Mesenchymal stem cell (in vitro differentiated cells and primary cell): ENCODE data around the gene TALDO1.

ENCODE experiments used
- DNase-seq: peaks from one replicate; pipeline ENCODE4 v3.0.0-alpha.2; 2013
- H2AFZ ChIP-seq: one replicate; pipeline ENCODE4 v1.6.1; 2013; ENCODE audit warnings: low read depth, mild to moderate bottlenecking, control low read depth, inconsistent platforms, low read length, moderate library complexity
- H2AK5ac ChIP-seq: 2 replicates; pipeline ENCODE4 v1.6.1; 2013; ENCODE audit warnings: low read length, moderate library complexity, mild to moderate bottlenecking, inconsistent platforms; ENCODE audit not compliant: severe bottlenecking
- H2BK120ac ChIP-seq: one replicate; pipeline ENCODE4 v1.6.1; 2013; ENCODE audit warnings: low read depth, mild to moderate bottlenecking, inconsistent platforms, low read length, moderate library complexity
- H2BK12ac ChIP-seq, 2 experiments: one replicate each; pipeline ENCODE4 v1.6.1; 2013; ENCODE audit warnings: inconsistent platforms in 2 of 2, low read length in 2 of 2, mild to moderate bottlenecking in 2 of 2, moderate library complexity in 2 of 2, control low read depth in 1 of 2
- H2BK15ac ChIP-seq: one replicate; pipeline ENCODE4 v1.6.1; 2013; ENCODE audit warnings: mild to moderate bottlenecking, low read depth, inconsistent platforms; ENCODE audit not compliant: poor library complexity, severe bottlenecking
- H2BK5ac ChIP-seq: 2 replicates; pipeline ENCODE4 v1.6.1; 2013; ENCODE audit warnings: low read depth, mild to moderate bottlenecking, low read length, control low read depth, inconsistent platforms; ENCODE audit not compliant: poor library complexity, severe bottlenecking
- H3K14ac ChIP-seq, 2 experiments: one replicate each; pipeline ENCODE4 v1.6.1; 2013; ENCODE audit warnings: inconsistent platforms in 2 of 2, low read length in 2 of 2, control low read depth in 1 of 2, mild to moderate bottlenecking in 1 of 2, moderate library complexity in 1 of 2
- H3K18ac ChIP-seq, 2 experiments: one replicate each; pipeline ENCODE4 v1.6.1; 2013; ENCODE audit warnings: inconsistent platforms in 2 of 2, low read length in 2 of 2, control low read depth in 1 of 2, low read depth in 1 of 2, mild to moderate bottlenecking in 1 of 2
- H3K23ac ChIP-seq, 2 experiments: one replicate each; pipeline ENCODE4 v1.6.1; 2013; ENCODE audit warnings: inconsistent platforms in 2 of 2, low read length in 2 of 2, mild to moderate bottlenecking in 2 of 2, moderate library complexity in 2 of 2, control low read depth in 1 of 2
- H3K27ac ChIP-seq: 2 replicates; pipeline ENCODE4 v1.5.1; 2013; ENCODE audit warnings: mild to moderate bottlenecking, moderate library complexity, low read length, control low read depth, inconsistent platforms; ENCODE audit not compliant: poor library complexity, severe bottlenecking
- H3K27me3 ChIP-seq, 2 experiments: 2 replicates each; pipeline versions ENCODE4 v1.6.1 to v1.7.0; 2013; ENCODE audit warnings: low read length in 2 of 2, mild to moderate bottlenecking in 2 of 2, moderate library complexity in 2 of 2, control low read depth in 1 of 2, inconsistent platforms in 1 of 2; ENCODE audit not compliant: control insufficient read depth in 1 of 2, insufficient read depth in 1 of 2
- H3K36me3 ChIP-seq, 2 experiments: 2 replicates each; pipeline versions ENCODE4 v1.6.1 to v1.7.0; 2013; ENCODE audit warnings: low read length in 2 of 2, control low read depth in 1 of 2, inconsistent platforms in 1 of 2, low read depth in 1 of 2, mild to moderate bottlenecking in 1 of 2; ENCODE audit not compliant: insufficient read depth in 2 of 2, control insufficient read depth in 1 of 2
- H3K4ac ChIP-seq, 2 experiments: one replicate each; pipeline ENCODE4 v1.6.1; 2013; ENCODE audit warnings: inconsistent platforms in 2 of 2, low read length in 2 of 2, mild to moderate bottlenecking in 2 of 2, moderate library complexity in 2 of 2, control low read depth in 1 of 2, low read depth in 1 of 2
- H3K4me1 ChIP-seq: 2 replicates; pipeline ENCODE4 v1.6.1; 2013; ENCODE audit warnings: low read depth, low read length, control low read depth; ENCODE audit not compliant: control insufficient read depth, insufficient read depth
- H3K4me2 ChIP-seq: 2 replicates; pipeline ENCODE4 v1.6.1; 2013; ENCODE audit warnings: low read length, mild to moderate bottlenecking, inconsistent platforms; ENCODE audit not compliant: poor library complexity, severe bottlenecking
- H3K4me3 ChIP-seq, 2 experiments: 2 replicates each; pipeline versions ENCODE4 v1.5.1 to v1.7.0; 2013; ENCODE audit warnings: low read length in 2 of 2, mild to moderate bottlenecking in 2 of 2, control low read depth in 1 of 2, low read depth in 1 of 2; ENCODE audit not compliant: insufficient read depth in 1 of 2
- H3K79me1 ChIP-seq: replicated peaks from 2 replicates; pipeline ENCODE4 v1.6.1; 2013; ENCODE audit warnings: mild to moderate bottlenecking, control low read depth, low read length, inconsistent platforms; ENCODE audit not compliant: poor library complexity, severe bottlenecking
- H3K9ac ChIP-seq: 2 replicates; pipeline ENCODE4 v1.7.0; 2013; ENCODE audit warnings: mild to moderate bottlenecking, low read length, moderate library complexity
- H3K9me3 ChIP-seq: 2 replicates; pipeline ENCODE4 v1.7.0; 2013; ENCODE audit warnings: mild to moderate bottlenecking, low read length; ENCODE audit not compliant: control insufficient read depth
- H4K8ac ChIP-seq: one replicate; pipeline ENCODE4 v1.6.1; 2013; ENCODE audit warnings: inconsistent platforms, mild to moderate bottlenecking, low read length, moderate library complexity
- H4K91ac ChIP-seq: one replicate; pipeline ENCODE4 v1.6.1; 2013; ENCODE audit warnings: mild to moderate bottlenecking, low read length, inconsistent platforms
- WGBS: methylation state at CpG from one replicate; pipeline ENCODE4 v1.1.7; 2013; ENCODE audit warnings: mixed read lengths; 5-methylcytosine and 5-hydroxymethylcytosine counted together

Gene TALDO1

GRCh38 chr11:799641-800316, 52.5 kb downstream of the TALDO1 start:
- no peak overlapping the region for H2BK5ac ChIP-seq
- H2BK15ac ChIP-seq = no peak overlapping the region
- no peak overlapping the region for H2AFZ ChIP-seq
- H3K27ac ChIP-seq = no peak overlapping the region
- no peak overlapping the region for H4K8ac ChIP-seq
- H2AK5ac ChIP-seq = no peak overlapping the region
- no peak for DNase-seq
- no peak overlapping the region for H3K4ac ChIP-seq
- no peak overlapping the region for H2BK120ac ChIP-seq
- 95% methylated on average over 32 of the region's 32 CpGs for WGBS
- H3K18ac ChIP-seq = no peak overlapping the region
- no peak overlapping the region for H3K23ac ChIP-seq
- H3K36me3 ChIP-seq = peaks cover 48 to 56% of the 10 kb centered on the region in 2 experiments
- no peak overlapping the region for H3K14ac ChIP-seq
- H3K4me3 ChIP-seq = no peak overlapping the region
- H2BK12ac ChIP-seq = no peak overlapping the region
- no peaks in the 10 kb centered on the region for H3K27me3 ChIP-seq
- H4K91ac ChIP-seq = peak overlapping the region; percentile 40
- H3K9me3 ChIP-seq = no peaks in the 10 kb centered on the region
- no peak overlapping the region for H3K4me2 ChIP-seq
- H3K4me1 ChIP-seq = peaks cover 44% of the 10 kb centered on the region
- peaks cover 33% of the 10 kb centered on the region for H3K79me1 ChIP-seq
- no peak overlapping the region for H3K9ac ChIP-seq

GRCh38 chr11:800473-800872, 53.2 kb downstream of the TALDO1 start:
- 95% methylated on average over 30 of the region's 30 CpGs for WGBS
- DNase-seq = no peak
- Histone ChIP-seq H3K4ac (no peak overlapping the region), H3K4me2 (no peak overlapping the region), H4K91ac (no peak overlapping the region), H2AK5ac (no peak overlapping the region), H2AFZ (no peak overlapping the region), H3K4me1 (peaks cover 40% of the 10 kb centered on the region), H2BK120ac (no peak overlapping the region), H3K9me3 (no peaks in the 10 kb centered on the region), H3K79me1 (peaks cover 33% of the 10 kb centered on the region), H2BK12ac (no peak overlapping the region), H3K36me3 (peaks cover 48 to 54% of the 10 kb centered on the region in 2 experiments), H2BK15ac (no peak overlapping the region), H3K27me3 (no peaks in the 10 kb centered on the region), H3K4me3 (no peak overlapping the region), H3K23ac (no peak overlapping the region), H3K18ac (no peak overlapping the region), H3K9ac (no peak overlapping the region), H4K8ac (no peak overlapping the region), H3K14ac (no peak overlapping the region), H2BK5ac (no peak overlapping the region), H3K27ac (no peak overlapping the region)

- Histone ChIP-seq H3K23ac (no peak overlapping the region), H3K27ac (no peak overlapping the region), H3K18ac (no peak overlapping the region), H2BK120ac (no peak overlapping the region), H2BK12ac (no peak overlapping the region), H3K4me1 (peaks cover 35% of the 10 kb centered on the region), H3K36me3 (peaks cover 48 to 54% of the 10 kb centered on the region in 2 experiments), H2BK5ac (no peak overlapping the region), H3K9me3 (no peaks in the 10 kb centered on the region), H3K79me1 (peaks cover 33% of the 10 kb centered on the region), H2BK15ac (no peak overlapping the region), H2AK5ac (no peak overlapping the region), H3K14ac (no peak overlapping the region), H4K8ac (no peak overlapping the region), H3K27me3 (no peaks in the 10 kb centered on the region), H4K91ac (no peak overlapping the region), H3K4me2 (no peak overlapping the region), H3K4ac (no peak overlapping the region), H3K9ac (no peak overlapping the region), H3K4me3 (no peak overlapping the region), H2AFZ (no peak overlapping the region)
- no peak for DNase-seq
- WGBS = 96% methylated on average over 20 of the region's 20 CpGs
Measured at GRCh38 chr11:801097-801780, 54.0 kb downstream of the TALDO1 start.

- H3K9ac ChIP-seq = no peak overlapping the region
- no peaks in the 10 kb centered on the region for H3K27me3 ChIP-seq
- H3K4ac ChIP-seq = no peak overlapping the region
- H2AFZ ChIP-seq = no peak overlapping the region
- no peaks in the 10 kb centered on the region for H3K9me3 ChIP-seq
- H2BK15ac ChIP-seq = no peak overlapping the region
- peaks cover 33% of the 10 kb centered on the region for H3K79me1 ChIP-seq
- H3K18ac ChIP-seq = no peak overlapping the region
- DNase-seq = no peak
- H2AK5ac ChIP-seq = no peak overlapping the region
- no peak overlapping the region for H3K23ac ChIP-seq
- H3K36me3 ChIP-seq = peaks cover 48 to 54% of the 10 kb centered on the region in 2 experiments
- H3K4me3 ChIP-seq = no peak overlapping the region
- no peak overlapping the region for H3K4me2 ChIP-seq
- H3K27ac ChIP-seq = no peak overlapping the region
- no peak overlapping the region for H4K8ac ChIP-seq
- 96% methylated on average over 20 of the region's 21 CpGs for WGBS
- no peak overlapping the region for H2BK120ac ChIP-seq
- H3K14ac ChIP-seq = no peak overlapping the region
- H2BK12ac ChIP-seq = no peak overlapping the region
- peak overlapping the region; percentile 4 for H4K91ac ChIP-seq
- peaks cover 27% of the 10 kb centered on the region for H3K4me1 ChIP-seq
- no peak overlapping the region for H2BK5ac ChIP-seq
Measured at GRCh38 chr11:802018-802617, 54.9 kb downstream of the TALDO1 start.
